22Rv1 (cell line): ENCODE data around the gene EDDM13.
"Not testable (repeated sequence)": the region's sequence is repeated elsewhere in the genome, so short reads cannot be mapped to it uniquely, and the experiment has no call there.

Source experiments
- H3K27ac ChIP-seq: fragments of 450-650 bp; 2 replicates; pipeline ENCODE4 v1.5.1; 2017
- ZFX ChIP-seq: fragments of 450-650 bp; IDR thresholded peaks from 2 replicates; pipeline ENCODE4 v1.6.1; 2017; ENCODE audit warnings: antibody characterized with exemption, borderline replicate concordance
- TF ChIP-seq, protein P1 (sequence below): fragments of 450-650 bp; IDR thresholded peaks from 2 replicates; pipeline ENCODE4 v1.5.1; 2017; ENCODE audit warnings: mild to moderate bottlenecking

The EDDM13 gene

DNA sequence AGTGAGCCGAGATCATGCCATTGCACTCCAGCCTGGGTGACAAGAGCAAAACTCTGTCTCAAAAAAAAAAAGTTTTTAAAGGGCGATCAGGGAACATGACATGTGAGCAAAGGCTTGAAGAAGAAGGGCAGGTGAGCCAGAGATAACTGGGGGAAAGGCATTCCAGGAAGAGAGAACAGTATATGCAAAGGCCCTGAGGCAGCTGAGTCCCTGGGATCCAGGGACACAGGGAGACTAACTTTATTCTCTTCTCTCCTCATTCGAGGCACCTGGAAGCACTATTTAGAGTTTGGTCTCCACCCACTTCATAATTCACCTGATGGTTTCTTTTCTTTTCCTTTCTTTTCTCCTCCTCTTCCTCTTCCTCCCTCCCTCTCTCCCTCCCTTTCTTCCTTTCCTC, 24.5 kb downstream of the EDDM13 start:
- TF ChIP-seq, protein P1, sequence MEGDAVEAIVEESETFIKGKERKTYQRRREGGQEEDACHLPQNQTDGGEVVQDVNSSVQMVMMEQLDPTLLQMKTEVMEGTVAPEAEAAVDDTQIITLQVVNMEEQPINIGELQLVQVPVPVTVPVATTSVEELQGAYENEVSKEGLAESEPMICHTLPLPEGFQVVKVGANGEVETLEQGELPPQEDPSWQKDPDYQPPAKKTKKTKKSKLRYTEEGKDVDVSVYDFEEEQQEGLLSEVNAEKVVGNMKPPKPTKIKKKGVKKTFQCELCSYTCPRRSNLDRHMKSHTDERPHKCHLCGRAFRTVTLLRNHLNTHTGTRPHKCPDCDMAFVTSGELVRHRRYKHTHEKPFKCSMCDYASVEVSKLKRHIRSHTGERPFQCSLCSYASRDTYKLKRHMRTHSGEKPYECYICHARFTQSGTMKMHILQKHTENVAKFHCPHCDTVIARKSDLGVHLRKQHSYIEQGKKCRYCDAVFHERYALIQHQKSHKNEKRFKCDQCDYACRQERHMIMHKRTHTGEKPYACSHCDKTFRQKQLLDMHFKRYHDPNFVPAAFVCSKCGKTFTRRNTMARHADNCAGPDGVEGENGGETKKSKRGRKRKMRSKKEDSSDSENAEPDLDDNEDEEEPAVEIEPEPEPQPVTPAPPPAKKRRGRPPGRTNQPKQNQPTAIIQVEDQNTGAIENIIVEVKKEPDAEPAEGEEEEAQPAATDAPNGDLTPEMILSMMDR: no peak
- TF ChIP-seq ZFX: no peak
- no peak overlapping the region for H3K27ac ChIP-seq

DNA sequence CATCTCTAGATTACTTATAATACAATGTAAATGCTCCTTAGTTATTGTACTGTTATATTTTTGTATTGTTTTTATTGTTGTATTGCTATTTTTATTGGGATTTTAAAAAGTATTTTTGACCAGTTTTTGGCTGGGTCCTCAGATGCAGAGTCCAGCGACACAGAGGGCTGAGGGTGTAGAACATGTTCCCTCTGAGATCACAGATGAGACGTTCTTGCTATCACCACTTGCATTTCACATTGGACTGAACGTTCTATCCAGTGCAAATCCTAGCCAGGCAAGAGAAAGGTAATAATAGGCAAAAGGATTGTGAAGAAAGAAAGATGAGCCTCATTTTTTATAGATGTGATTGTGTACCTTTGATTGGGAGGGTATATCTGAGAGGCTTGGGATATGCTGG, 27.1 kb downstream of the EDDM13 start:
- TF ChIP-seq, protein P1: no peak
- no peak for TF ChIP-seq ZFX
- no peak overlapping the region for H3K27ac ChIP-seq

DNA sequence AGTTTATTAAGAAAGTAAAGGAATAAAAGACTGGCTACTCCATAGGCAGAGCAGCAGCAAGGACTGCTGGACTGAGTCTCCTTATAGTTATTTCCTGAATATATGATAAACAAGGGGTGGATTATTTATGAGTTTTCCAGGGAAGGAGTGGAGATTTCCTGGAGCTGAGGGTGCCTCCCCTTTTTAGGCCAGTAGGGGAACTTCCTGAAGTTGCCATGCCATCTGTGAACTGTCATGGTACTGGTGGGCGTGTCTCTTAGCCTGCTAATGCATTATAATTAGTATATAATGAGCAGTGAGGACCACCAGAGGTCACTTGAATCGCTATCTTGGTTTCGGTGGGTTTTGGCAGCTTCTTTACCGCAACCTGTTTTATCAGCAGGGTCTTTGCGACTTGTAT, 28.6 kb downstream of the EDDM13 start:
- no peak for TF ChIP-seq ZFX
- TF ChIP-seq, protein P1: no peak
- H3K27ac ChIP-seq: no peak overlapping the region

DNA sequence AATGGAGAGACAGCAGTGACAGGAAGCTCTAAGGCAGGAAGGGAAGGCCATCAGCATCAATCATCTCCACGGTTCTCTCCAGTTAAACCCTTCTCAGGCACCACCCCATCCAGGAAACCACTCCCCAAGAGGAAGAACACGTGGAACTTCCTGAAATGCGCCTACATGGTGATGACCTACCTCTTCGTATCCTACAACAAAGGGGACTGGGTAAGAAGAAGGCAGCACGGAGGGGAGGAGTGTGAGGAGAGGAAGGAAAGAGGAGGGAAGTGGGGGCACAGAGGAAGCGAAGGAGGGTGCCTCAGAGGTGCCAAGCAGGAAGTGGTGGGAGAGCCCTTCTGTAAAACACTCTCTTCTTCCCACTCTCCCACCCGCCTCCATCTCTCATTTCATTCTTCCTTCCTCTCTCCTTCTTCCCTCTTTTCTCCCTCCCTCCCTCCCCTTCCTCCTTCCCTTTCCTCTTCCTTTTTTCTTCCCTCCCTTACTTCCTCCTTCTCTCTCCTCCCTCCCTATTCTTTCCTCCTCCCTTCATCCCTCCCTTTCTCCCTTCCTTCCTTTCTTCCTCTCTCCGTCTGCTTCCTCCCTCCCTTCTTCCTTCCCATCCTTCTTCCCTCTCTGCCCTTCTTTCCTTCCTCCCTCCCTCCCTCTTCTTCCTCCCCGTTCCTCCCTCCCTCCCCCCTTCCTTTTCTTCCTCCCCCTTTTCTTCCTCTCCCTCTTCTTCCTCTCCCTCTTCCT, 29.5 kb downstream of the EDDM13 start:
- TF ChIP-seq, protein P1: no peak
- TF ChIP-seq ZFX: no peak
- no peak overlapping the region for H3K27ac ChIP-seq

DNA sequence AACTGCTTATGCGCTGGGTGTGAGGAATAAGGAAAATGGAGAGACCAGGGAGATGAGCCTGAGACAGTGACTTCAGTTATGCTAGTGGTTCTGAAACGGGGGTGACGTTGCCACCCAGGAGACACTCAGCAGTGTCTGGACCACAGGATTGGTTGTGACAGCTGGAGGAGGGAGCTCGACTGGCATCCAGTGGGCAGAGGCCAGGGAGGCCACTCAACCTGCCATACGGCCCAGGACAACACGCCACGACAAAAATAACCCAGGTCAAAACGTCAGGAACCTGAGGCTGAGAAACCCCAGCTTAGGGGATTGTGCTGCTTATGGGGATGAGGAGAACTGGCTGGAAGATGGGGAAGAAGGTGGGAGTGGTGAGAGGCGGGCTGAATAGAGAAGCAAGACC, 31.7 kb downstream of the EDDM13 start:
- no peak overlapping the region for H3K27ac ChIP-seq
- TF ChIP-seq, protein P1: no peak
- no peak for TF ChIP-seq ZFX

DNA sequence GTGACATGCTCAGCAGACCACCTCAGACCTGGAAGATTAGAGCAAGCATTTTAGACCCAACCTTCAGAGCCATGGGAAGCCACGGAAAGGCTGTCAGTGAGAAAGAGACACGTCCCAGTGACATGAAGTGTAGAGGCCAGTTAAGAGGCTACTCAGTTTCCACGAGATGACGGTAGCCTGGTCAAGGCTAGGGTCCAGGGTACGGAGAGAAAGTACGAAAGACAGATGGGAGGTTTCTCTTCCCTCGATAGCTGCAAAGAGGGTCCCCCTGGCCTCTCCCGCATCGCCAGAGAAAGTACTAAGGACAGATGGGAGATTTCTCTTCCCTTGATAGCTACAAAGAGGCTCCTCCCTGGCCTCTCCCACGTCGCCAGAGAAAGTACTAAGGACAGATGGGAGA, 33.5 kb downstream of the EDDM13 start:
- H3K27ac ChIP-seq: no peak overlapping the region
- TF ChIP-seq ZFX: no peak
- TF ChIP-seq, protein P1: no peak

DNA sequence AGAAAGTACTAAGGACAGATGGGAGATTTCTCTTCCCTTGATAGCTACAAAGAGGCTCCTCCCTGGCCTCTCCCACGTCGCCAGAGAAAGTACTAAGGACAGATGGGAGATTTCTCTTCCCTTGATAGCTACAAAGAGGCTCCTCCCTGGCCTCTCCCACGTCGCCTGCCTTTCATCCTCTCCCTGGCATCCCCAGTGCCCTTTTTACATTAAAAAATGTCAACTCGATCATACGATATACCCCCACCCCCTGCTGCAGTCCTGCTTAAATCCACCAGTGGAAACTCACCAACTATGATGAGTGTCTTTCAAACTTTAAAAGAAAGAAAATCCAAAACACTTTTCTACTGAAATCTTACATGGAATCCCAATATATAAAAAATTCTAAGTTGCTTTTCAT, 34.5 kb downstream of the EDDM13 start:
- H3K27ac ChIP-seq: not testable (repeated sequence)

DNA sequence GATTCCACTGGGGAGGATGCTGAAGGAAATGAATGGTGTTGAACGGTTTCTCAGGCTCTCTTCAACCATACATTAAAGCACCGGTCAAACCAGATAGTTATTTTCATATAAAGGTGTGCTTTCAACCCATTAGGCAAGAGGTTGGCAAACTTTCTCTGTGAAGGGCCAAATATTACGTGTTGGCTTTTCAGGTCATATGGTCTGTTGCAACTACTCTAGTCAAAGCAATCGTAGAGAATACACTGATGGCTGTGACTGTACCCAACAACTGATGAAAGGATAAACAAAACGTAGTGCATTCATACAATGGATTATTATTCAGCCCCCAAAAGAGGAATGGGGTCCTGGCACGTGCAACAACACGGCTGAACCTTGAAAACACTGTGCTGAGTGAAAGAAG, 36.2 kb downstream of the EDDM13 start:
- H3K27ac ChIP-seq: no peak overlapping the region
- TF ChIP-seq ZFX: no peak
- TF ChIP-seq, protein P1: no peak
